Measurements from ENCODE around the gene VENTX.

GRCh38 chr10:133199992-133200611, 37.6 kb upstream of the VENTX start:
- TF ChIP-seq, protein P1, sequence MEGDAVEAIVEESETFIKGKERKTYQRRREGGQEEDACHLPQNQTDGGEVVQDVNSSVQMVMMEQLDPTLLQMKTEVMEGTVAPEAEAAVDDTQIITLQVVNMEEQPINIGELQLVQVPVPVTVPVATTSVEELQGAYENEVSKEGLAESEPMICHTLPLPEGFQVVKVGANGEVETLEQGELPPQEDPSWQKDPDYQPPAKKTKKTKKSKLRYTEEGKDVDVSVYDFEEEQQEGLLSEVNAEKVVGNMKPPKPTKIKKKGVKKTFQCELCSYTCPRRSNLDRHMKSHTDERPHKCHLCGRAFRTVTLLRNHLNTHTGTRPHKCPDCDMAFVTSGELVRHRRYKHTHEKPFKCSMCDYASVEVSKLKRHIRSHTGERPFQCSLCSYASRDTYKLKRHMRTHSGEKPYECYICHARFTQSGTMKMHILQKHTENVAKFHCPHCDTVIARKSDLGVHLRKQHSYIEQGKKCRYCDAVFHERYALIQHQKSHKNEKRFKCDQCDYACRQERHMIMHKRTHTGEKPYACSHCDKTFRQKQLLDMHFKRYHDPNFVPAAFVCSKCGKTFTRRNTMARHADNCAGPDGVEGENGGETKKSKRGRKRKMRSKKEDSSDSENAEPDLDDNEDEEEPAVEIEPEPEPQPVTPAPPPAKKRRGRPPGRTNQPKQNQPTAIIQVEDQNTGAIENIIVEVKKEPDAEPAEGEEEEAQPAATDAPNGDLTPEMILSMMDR (optimal IDR thresholded peaks at IDR 0.05 in 1 of 3, IDR thresholded peaks at IDR 0.05 in 1 of 3, conservative IDR thresholded peaks at IDR 0.05 in 1 of 3; ENCODE audit: extremely low read depth in 1 of 3, insufficient read depth in 2 of 3, low read length in 3 of 3), result no peak
- TF ChIP-seq EZH2 (IDR thresholded peaks at IDR 0.05; ENCODE audit: low read length), result no peak
